Testis (tissue), 3 donors: ENCODE measurements around the gene CADM4. TPM values are rescaled to one million over a fixed set of nuclear protein-coding genes. Genes with fewer than 3 reads are reported as not detected.

ENCODE experiments used
- DNase-seq: peaks from one replicate; pipeline ENCODE4 v3.0.0-alpha.2; 2019
- H3K27ac ChIP-seq, 2 donors: fragments of 200-600 bp; sonication (generic); one replicate each; pipeline ENCODE4 v1.5.1; 2019
- H3K27me3 ChIP-seq: fragments of 200-600 bp; sonication (generic); one replicate; pipeline ENCODE4 v1.5.1; 2019
- H3K36me3 ChIP-seq: fragments of 200-600 bp; sonication (generic); one replicate; pipeline ENCODE4 v1.5.1; 2017; ENCODE audit warnings: low read depth; ENCODE audit errors: missing control alignments
- H3K4me1 ChIP-seq: fragments of 200-600 bp; sonication (generic); one replicate; pipeline ENCODE4 v1.5.1; 2019
- H3K4me3 ChIP-seq, 2 donors: fragments of 200-600 bp; sonication (generic); one replicate each; pipeline ENCODE4 v1.5.1; 2017 to 2019
- H3K9me3 ChIP-seq: fragments of 200-600 bp; sonication (generic); one replicate; pipeline ENCODE4 v1.5.1; 2017
- CTCF ChIP-seq, 3 experiments: fragments of 450-650 bp in 2 of 3; fragments of 200-600 bp in 1 of 3; sonication (generic) in 1 of 3; IDR thresholded peaks; one replicate each; pipeline ENCODE4 v1.5.1; 2016 to 2019; ENCODE audit warnings: antibody characterized with exemption in 3 of 3, mild to moderate bottlenecking in 2 of 3, moderate library complexity in 1 of 3
- POLR2A ChIP-seq: fragments of 450-650 bp; IDR thresholded peaks from one replicate; pipeline ENCODE4 v1.6.1; 2017; ENCODE audit warnings: antibody characterized with exemption, mild to moderate bottlenecking, moderate library complexity
- whole genome bisulfite sequencing, 2 donors: methylation state at CpG; one replicate each; pipeline ENCODE4 v1.1.5; 2018; 5-methylcytosine and 5-hydroxymethylcytosine counted together
- intact Hi-C: fragments of 100-400 bp; cut with DNase I; formaldehyde crosslinking; loops from one replicate; pipeline ENCODE4 v1.15.1; 2023; ENCODE audit warnings: low total_unique reads
- polyA plus RNA-seq: library from polyadenylated mRNA; stranded (reverse); fragments of 350-450 nt; fragmentation: Illumina TruSeq; extraction: RNeasy Lipid Tissue Mini Kit (QIAGEN cat#74804); gene quantifications from one replicate; pipeline ENCODE4 v1.2.3, GENCODE V29; 2014; ENCODE audit warnings: low read depth, low replicate concordance; ENCODE audit not compliant: insufficient read depth
- total RNA-seq, 2 donors: library from RNA; depleted of rRNA; stranded (reverse); fragments of >200 nt; gene quantifications; one replicate each; pipeline ENCODE4 v1.2.3, GENCODE V29; 2016

The CADM4 gene
- total and polyA plus RNA-seq, 3 donors from 2014 or later = 1.5 to 7.8 (median 4.3) TPM

DNA sequence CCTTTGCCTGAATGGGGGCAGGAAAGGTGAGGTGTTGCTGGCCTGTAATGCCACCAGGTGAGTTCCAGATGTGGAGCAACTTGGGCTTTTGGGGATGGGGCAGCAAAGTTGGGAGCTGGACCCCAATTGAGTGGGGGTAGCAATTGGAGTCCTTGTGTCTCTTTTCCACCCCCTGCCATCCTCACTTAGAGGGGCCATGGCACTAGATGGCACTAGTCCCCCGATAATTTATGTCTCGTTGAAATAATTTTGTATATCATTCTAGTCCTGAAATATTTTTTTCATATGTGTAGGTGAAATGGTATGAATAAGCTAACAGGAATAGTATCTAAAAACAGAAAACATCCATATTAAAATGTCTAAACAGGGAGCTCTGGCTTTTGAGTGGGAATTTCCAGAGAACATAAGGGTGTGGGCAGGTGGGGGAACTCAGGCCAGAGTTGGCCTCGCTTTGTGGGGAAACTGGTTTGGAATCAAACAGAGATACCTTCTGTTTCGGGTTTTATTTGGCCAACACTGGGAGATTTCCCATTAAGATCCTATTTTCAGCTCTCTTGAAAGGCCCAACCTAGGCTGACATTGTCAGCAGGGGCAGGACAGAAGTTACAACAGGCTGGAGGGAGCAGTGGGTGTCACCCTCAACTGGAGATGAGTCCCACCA lies 39.9 kb downstream of the CADM4 start:
- 82 to 88% methylated on average over 4 of the region's 4 CpGs for WGBS, 2 donors
- Histone ChIP-seq H3K4me3 (no peak overlapping the region), H3K4me1 (peaks cover 18% of the 10 kb centered on the region), H3K27ac (no peak overlapping the region), H3K36me3 (no peaks in the 10 kb centered on the region), H3K9me3 (no peaks in the 10 kb centered on the region), H3K27me3 (no peaks in the 10 kb centered on the region)
- DNase-seq = no peak
- TF ChIP-seq CTCF (IDR thresholded peaks at IDR 0.05) (no peak), POLR2A (no peak)
- intact Hi-C loops = no loop called here

- Histone ChIP-seq H3K4me1 (peaks cover 29% of the 10 kb centered on the region), H3K9me3 (no peaks in the 10 kb centered on the region), H3K27ac (no peak overlapping the region), H3K4me3 (no peak overlapping the region), H3K27me3 (no peaks in the 10 kb centered on the region), H3K36me3 (no peaks in the 10 kb centered on the region)
- no peak for TF ChIP-seq CTCF (IDR thresholded peaks at IDR 0.05)
- no peak for TF ChIP-seq POLR2A
- WGBS, 2 donors = 89 to 90% methylated on average over 19 of the region's 19 CpGs
- intact Hi-C loops = no loop called here
- DNase-seq = no peak
These were observed 41.0 kb downstream of the CADM4 start for GRCh38 chr19:43598445-43599240.

GRCh38 chr19:43597876-43598275 lies 41.8 kb downstream of the CADM4 start:
- intact Hi-C loops = no loop called here
- DNase-seq = no peak
- Histone ChIP-seq H3K36me3 (no peaks in the 10 kb centered on the region), H3K27ac (no peak overlapping the region), H3K27me3 (no peaks in the 10 kb centered on the region), H3K4me1 (peaks cover 35% of the 10 kb centered on the region), H3K4me3 (no peak overlapping the region), H3K9me3 (no peaks in the 10 kb centered on the region)
- TF ChIP-seq CTCF (IDR thresholded peaks at IDR 0.05) = no peak
- TF ChIP-seq POLR2A = no peak
- 33 to 41% methylated on average over 5 of the region's 5 CpGs for WGBS, 2 donors

DNA sequence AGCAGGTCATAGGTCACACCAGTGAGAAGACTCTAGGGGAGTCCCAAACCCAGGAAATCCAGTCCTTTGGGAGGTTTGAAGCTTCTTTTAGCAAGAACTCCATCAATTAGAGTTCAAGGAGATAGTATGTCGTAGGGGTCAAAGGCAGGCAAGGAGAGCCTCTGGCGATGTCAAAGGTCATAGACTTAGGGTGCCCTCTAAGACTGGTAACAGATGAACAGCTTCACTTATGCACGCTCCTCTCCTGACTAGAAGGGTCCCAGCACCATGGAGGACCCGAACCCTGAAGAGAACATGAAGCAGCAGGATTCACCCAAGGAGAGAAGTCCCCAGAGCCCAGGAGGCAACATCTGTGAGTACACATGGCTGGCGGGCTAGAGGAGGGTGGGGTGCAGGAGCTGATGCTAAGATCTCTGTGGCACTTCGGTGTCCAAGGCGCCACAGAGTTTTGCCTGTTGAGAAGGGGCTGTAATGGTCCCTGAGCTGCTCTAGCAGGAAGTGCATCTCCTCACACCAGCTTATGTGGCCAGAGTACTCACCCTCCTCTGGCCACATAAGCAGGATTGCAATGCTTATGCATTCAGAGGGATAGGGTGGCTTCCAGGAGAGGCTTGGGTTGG lies 42.7 kb downstream of the CADM4 start:
- no peaks in the 10 kb centered on the region for H3K27me3 ChIP-seq
- WGBS, 2 donors = 10 to 21% methylated on average over 7 of the region's 7 CpGs
- H3K36me3 ChIP-seq = no peaks in the 10 kb centered on the region
- DNase-seq = no peak
- H3K4me1 ChIP-seq = peaks cover 35% of the 10 kb centered on the region
- peak overlapping the region; percentile 93 to 95 for H3K27ac ChIP-seq
- H3K4me3 ChIP-seq = peak overlapping the region; percentile 56 to 69
- TF ChIP-seq CTCF (IDR thresholded peaks at IDR 0.05) (no peak), POLR2A (no peak)
- intact Hi-C loops = no loop called here
- H3K9me3 ChIP-seq = no peaks in the 10 kb centered on the region
